AG04449 (cell line): Measurements from ENCODE around the gene SLC25A47.

Experiments used
- CTCF ChIA-PET: fragments of 350-600 bp; formaldehyde crosslinking; extraction: SDS; loops from one replicate; lab custom pipeline; 2021; ENCODE audit warnings: antibody characterized with exemption; lab: Yijun Ruan, JAX
- POLR2A ChIA-PET: fragments of 400-600, 350-600 bp; formaldehyde crosslinking; extraction: SDS; loops from one replicate; lab custom pipeline; 2020; ENCODE audit warnings: antibody characterized with exemption, inconsistent platforms; lab: Yijun Ruan, JAX
- DNase-seq: peaks from one replicate; pipeline ENCODE4 v3.0.0-alpha.2; 2010; ENCODE audit warnings: low read depth, low spot score
- H3K4me3 ChIP-seq: 2 replicates; pipeline ENCODE4 v1.5.1; 2011; ENCODE audit warnings: low read depth, mild to moderate bottlenecking, control low read depth, low read length
- TF ChIP-seq, protein P1 (sequence below): IDR thresholded peaks from one replicate; pipeline ENCODE4 v1.5.1; 2011; ENCODE audit warnings: mild to moderate bottlenecking, moderate library complexity, low read length, control low read depth, inconsistent platforms; ENCODE audit not compliant: insufficient read depth; ENCODE audit errors: missing control alignments

Gene SLC25A47

DNA sequence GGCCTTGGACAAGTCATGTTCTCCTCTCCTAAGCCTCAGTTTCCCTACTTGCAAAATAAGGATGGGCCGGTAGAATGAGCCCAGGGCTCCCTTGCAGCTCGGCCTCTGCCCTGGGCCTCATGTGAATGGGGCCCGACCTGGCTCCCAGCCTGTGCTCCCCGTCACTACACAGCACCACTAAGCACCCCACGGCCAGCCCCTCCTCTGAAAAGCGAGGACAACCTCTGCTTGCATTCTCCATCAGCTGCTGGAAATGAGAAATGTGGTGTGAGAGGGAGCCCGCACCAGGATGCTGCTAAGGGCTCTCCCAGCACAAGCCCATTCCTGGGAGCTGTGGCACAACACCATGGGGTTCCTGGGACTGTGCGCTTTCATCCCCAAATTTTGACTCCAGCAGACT lies 10.2 kb downstream of the SLC25A47 start:
- TF ChIP-seq, protein P1, sequence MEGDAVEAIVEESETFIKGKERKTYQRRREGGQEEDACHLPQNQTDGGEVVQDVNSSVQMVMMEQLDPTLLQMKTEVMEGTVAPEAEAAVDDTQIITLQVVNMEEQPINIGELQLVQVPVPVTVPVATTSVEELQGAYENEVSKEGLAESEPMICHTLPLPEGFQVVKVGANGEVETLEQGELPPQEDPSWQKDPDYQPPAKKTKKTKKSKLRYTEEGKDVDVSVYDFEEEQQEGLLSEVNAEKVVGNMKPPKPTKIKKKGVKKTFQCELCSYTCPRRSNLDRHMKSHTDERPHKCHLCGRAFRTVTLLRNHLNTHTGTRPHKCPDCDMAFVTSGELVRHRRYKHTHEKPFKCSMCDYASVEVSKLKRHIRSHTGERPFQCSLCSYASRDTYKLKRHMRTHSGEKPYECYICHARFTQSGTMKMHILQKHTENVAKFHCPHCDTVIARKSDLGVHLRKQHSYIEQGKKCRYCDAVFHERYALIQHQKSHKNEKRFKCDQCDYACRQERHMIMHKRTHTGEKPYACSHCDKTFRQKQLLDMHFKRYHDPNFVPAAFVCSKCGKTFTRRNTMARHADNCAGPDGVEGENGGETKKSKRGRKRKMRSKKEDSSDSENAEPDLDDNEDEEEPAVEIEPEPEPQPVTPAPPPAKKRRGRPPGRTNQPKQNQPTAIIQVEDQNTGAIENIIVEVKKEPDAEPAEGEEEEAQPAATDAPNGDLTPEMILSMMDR: no peak
- CTCF ChIA-PET: no interaction called here
- POLR2A ChIA-PET: no interaction called here
- H3K4me3 ChIP-seq: no peak overlapping the region
- no peak for DNase-seq

DNA sequence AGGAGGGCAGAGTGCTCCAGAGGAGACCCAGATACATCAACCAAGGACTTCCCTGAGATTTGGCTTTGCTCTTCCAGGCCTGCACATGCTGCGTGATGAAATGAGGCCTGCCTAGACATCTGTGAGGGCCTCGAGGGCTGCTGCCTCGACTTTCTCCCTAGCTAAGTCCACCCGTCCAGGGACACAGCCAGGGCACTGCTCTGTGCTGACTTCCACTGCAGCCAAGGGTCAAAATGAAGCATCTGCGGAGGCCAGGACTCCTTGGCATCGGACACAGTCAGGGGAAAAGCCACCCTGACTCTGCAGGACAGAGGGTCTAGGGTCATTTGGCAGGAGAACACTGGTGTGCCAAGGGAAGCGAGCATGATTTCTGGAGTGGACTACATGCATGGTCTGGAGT lies 10.7 kb downstream of the SLC25A47 start:
- no peak overlapping the region for H3K4me3 ChIP-seq
- DNase-seq: no peak
- CTCF ChIA-PET: no interaction called here
- TF ChIP-seq, protein P1: no peak
- POLR2A ChIA-PET: no interaction called here

DNA sequence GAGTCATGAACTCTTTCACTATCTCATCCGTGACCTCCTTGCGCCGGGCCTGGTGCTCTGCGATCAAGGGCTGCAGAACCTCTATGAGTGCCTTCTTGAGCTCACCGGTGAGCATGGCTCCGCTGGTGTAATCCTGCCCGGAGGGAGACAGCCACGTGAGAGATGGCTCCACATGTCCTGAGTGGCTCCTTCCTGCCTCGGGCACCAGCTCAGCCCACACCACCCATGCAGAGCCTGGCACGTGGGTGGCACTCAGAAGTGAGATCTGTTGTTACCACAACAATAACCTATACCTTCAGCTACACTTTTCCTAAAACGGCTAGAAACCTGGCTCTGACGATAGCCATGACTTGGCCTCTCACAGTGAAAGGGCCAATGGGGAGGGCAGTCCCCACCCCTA lies 11.8 kb downstream of the SLC25A47 start:
- no peak overlapping the region for H3K4me3 ChIP-seq
- DNase-seq: no peak
- ChIA-PET POLR2A (no interaction called here), CTCF (no interaction called here)
- TF ChIP-seq, protein P1: no peak

DNA sequence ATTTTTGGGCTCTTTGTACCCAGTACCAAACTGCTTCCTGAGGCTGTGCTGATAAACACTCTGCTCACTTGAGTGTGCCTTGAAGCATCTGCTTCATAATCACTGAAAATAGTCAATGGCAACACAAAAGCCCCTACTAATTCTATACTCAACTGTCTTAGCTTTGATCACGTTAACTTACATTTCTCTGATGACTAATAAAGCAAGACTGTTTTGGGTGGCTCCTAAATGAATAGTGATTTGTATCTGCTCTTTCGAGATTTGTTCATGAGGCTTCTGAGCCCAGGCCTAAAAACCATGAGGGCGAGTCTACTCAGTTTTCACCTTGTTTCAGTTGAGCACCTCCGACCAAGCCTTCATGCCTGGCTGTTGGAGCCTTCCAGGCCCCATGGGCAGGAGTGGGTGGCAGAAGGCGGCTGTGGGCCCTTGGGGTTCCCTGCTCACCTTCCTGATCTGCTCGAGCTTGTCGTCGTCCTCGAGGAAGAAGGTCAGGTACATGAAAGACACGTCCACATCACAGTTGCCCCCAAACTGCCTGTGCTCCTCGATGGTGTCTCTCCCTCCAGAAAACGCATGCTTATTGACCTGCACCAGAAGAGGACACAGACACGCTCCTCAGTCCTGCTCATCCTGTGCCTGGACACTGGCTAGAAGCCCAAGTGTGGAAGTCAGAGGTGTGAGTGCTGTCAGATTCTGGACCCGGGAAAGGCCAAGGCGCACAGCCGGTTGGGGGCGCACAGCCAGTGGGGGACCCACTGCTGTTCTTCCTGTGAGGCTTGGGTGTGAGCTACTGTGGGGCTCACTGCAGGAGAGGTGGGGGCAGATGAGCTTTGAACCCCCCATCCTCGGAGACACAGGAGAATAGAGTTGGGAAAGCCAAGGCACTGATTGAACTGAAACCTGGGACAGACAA lies 13.7 kb downstream of the SLC25A47 start:
- DNase-seq: no peak
- ChIA-PET POLR2A (no interaction called here), CTCF (interaction anchor here (1.4 kb wide), 1 partner anchor 14 kb away, joined by 3 read pairs; the partner anchor contains the start of gene SLC25A47)

DNA sequence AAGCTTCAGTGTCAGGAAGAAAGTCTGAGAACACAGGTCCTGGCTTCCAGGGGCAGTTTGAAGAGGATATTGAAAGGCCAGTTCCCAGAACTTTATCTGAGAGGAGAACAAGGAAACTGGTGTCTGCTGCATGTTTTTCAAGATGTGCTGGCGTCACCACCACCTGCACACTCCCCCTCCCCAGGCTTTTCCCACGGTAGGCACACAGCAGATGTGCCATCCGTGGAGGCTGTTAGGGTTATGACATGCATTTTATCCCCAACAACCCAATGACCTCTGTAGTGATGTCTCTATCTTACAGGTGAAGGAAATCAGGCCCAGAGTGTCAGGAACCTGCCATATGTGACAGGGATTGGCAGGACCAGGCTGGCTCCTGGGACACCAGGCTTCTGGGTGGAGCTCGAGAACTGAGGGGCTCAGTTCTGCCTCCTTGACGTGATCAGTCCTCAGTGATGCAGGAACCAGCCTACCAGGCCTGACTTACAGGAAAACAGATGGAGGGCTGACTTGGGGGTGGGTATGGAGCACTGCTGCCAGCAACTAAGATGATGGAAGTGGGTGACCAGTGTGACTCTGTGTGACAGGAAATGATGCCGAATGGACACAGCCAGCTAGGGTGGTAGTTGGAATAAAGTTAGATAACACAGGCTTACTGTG lies 16.8 kb downstream of the SLC25A47 start:
- H3K4me3 ChIP-seq: no peak overlapping the region
- TF ChIP-seq, protein P1: no peak
- DNase-seq: no peak
- ChIA-PET POLR2A (no interaction called here), CTCF (interaction anchor here (1.0 to 2.6 kb wide), 4 partner anchors 13 to 38 kb away, joined by 3 to 6 read pairs (median 4); no protein-coding TSS in a partner anchor)

More for the DNA sequence above, 13.7 kb downstream of the SLC25A47 start:
- no peak overlapping the region for H3K4me3 ChIP-seq
- TF ChIP-seq, protein P1: no peak

DNA sequence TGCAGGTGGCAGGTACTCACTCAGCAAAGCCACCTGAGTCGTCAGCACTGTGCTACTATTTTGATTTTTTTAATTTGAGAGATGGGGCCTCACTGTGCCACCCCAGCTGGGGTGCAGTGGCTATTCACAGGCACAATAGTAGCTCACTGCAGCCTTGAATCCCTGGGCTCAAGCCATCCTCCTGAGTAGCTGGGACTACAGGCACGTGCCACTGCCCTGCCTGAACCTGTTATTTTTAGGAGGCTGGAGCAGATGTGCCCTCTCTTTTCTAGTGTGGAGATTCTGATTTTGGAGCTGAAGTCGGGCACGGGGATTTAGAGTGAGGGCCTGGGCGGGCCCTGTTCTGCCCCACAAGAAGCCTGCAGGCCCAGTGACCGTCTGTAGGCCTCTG lies 17.3 kb downstream of the SLC25A47 start:
- POLR2A ChIA-PET: no interaction called here
- no peak overlapping the region for H3K4me3 ChIP-seq
- CTCF ChIA-PET: interaction anchor here (1.1 to 2.6 kb wide), 3 partner anchors 12 to 24 kb away, joined by 3 to 6 read pairs (median 3); no protein-coding TSS in a partner anchor
- TF ChIP-seq, protein P1: no peak
- DNase-seq: no peak
